ENCODE results near the gene B4GALT5. TPM values are rescaled to one million over a fixed set of nuclear protein-coding genes. Genes with fewer than 3 reads are reported as not detected.
"Not testable (repeated sequence)": the region's sequence is repeated elsewhere in the genome, so short reads cannot be mapped to it uniquely, and the experiment has no call there.

The B4GALT5 gene
- total RNA-seq, 1 donor from 2014 or later = 44.0 TPM

DNA sequence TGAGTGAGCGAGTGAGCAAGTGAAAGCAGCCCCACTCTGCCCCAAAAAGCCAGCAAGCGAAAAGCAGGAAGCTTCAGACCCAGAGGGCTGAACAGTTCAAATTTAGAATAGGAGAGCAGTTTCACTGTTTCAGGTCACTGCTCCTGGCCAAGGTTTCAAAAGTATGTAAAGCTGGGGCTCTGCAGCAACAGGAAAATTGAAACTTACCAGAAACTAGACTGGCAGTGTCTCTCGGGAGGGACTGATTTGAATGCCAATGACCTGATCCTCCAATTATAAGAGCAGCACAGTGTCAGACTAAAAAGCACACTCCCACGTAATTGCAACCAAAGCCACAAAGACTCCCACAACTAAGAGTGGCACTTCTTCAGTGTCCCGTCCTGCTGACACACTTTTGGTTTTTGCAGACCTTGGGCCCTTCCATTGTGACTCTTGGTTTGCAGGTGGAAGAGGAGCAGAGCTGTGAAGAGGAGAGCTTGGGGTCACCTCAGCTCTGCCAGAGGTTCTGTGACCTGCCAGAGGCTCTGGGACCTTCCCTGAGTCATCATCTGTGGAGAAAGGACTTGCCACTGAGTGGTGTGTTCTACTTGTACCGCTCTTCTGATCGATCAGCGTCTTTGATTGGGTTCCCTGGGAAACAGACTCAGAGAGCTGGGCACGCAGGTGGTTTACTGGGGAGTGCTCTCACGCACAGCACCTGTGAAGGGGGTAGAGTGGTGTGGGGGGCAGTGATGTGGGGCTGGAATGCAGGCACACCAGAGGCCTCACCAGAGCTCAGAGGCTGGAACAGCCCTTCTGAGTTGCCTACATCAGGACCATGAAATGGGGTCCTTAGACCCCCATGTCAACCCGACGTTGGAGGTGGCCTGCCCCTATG lies 93.1 kb downstream of the B4GALT5 start:
- no peak for ATAC-seq
- intact Hi-C loops (cut with DNase I) = no loop called here
- no peak for DNase-seq (ENCODE audit: missing footprints)

GRCh38 chr20:49619113-49620048 lies 94.3 kb downstream of the B4GALT5 start:
- ATAC-seq (no peak), DNase-seq (ENCODE audit: missing footprints) (no peak)
- intact Hi-C loops (cut with DNase I) = no loop called here

DNA sequence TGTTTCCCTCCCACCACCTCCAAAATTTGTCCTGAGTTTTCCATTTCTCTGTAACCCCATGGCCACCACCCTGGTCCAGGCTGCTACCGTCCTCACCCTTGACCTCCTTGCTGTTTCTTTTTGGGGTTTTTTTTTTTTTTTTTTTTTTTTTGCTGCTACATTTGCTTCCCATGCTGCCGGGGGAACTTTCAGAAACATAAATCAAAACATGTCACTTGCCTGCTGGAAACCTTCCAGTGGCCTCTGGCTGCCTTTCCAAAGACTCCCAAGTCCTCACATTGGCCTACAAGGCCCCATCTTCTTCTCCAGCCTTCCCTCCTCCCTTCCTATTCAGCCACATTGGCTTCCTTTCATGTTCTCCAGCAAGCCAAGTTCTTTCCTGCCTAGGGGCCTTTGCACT lies 95.4 kb downstream of the B4GALT5 start:
- ATAC-seq (no peak), DNase-seq (ENCODE audit: missing footprints) (no peak)
- intact Hi-C loops (cut with DNase I) = no loop called here

DNA sequence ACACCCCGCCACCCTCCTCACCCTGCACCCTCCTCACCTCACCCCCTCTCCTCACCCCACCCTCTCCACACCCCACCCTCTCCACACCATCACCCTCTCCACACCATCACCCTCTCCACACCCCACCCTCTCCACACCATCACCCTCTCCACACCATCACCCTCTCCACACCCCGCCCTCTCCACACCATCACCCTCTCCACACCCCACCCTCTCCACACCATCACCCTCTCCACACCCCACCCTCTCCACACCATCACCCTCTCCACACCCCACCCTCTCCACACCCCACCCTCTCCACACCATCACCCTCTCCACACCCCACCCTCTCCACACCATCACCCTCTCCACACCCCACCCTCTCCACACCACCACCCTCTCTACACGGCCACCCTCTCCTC lies 96.3 kb downstream of the B4GALT5 start:
- intact Hi-C loops (cut with DNase I); DNase-seq (ENCODE audit: missing footprints); ATAC-seq: not testable (repeated sequence)

DNA sequence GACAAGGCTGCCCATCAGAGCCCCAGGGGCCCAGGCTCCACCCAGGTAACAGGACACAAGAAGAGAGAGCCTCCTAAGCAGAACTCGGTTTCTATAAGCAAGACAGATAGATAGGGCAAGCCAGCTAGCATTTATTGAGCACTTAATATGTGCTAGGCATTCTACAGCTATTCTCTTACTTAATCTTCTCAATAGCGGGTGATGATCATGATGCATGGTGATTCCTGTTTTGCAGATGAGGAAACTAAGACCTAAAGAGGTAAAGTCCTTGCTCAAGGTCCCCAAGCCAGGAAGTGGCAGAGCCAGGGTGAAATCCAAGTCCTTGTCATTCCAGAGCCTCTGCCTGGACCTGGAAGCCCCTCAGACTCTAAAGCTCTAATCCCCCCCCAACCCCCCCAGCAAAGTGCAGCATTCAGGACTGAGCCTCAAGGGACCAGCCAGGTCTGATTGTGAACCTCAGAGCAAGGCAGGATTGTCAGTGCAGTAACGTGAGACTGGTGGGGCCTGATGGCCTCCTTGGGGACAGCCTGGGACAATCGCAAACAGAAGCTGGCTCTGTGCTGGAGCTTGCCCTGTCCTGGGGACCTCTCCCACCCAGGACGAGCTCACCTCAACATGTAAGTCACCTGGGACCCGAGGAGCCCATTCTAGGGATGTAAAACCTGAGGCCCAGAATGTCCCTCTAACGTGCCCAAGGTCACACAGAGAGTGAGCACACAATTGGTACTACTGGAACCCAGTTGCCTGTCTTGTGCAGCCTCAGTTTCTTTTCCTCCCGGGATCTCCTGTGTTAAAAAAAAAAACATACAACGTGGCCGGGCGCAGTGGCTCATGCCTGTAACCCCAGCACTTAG lies 97.3 kb downstream of the B4GALT5 start:
- intact Hi-C loops (cut with DNase I) = no loop called here
- no peak for ATAC-seq

GRCh38 chr20:49615401-49616153 lies 98.1 kb downstream of the B4GALT5 start:
- ATAC-seq (peak; percentile 87), DNase-seq (ENCODE audit: missing footprints) (no peak)
- intact Hi-C loops (cut with DNase I) = loop anchor here (1.0 kb wide), 2 partner anchors 20 to 198 kb away; no protein-coding TSS in a partner anchor

More for the DNA sequence above, 97.3 kb downstream of the B4GALT5 start:
- DNase-seq (ENCODE audit: missing footprints) = no peak

DNA sequence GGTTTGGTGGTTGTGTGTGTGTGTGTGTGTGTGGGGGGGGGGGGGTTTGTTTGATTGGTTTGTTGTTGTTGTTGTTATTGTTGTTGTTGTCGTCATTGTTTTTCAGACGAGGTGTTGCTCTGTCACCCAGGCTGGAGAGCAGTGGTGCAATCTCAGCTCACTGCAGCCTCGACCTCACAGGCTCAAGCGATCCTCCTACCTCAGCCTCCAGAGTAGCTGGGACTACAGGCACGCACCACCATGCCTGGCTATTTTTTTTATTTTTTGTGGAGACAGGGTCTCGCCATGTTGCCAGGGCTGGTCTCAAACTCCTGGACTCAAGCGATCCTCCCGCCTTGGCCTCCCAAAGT lies 98.7 kb downstream of the B4GALT5 start:
- not testable (repeated sequence) for DNase-seq (ENCODE audit: missing footprints); ATAC-seq
- intact Hi-C loops (cut with DNase I) = loop anchor here (1.0 kb wide), 2 partner anchors 20 to 198 kb away; no protein-coding TSS in a partner anchor

- intact Hi-C loops (cut with DNase I) = loop anchor here (1.0 to 5.0 kb wide), 5 partner anchors 21 to 303 kb away; partner anchors contain the start of genes B4GALT5 and SPATA2
- DNase-seq (ENCODE audit: missing footprints) (peak; percentile 15), ATAC-seq (no peak)
These were observed 99.2 kb downstream of the B4GALT5 start for GRCh38 chr20:49614338-49615050.

DNA sequence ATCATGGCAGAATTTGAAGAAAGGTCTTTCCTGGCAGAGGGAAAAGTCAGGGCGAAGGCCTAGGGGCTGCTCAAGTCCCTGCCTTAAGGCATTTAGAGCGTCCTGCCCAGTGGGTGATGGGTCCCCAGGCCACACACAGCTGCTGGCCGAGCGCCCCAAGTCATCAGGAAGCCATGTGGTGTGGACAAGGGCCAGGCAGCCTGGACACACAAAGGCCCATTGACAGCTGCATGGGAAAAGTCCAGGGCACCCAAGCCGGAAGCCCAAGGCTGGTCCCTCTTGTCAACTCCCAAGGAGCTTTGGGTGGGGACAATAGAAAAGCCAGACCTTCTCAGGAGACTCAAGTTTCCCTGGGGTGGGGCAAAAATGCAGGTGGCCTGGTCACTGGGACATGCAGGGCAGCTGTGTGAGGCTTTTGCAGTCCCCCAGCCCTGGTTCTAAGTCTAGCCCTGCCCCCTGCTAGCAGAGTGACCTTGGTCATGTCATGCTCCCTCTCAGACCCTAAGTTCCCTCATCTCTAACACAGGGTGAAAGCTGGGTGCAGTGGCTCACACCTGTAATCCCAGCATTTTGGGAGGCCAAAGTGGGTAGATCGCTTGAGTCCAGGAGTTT lies 101.4 kb downstream of the B4GALT5 start:
- intact Hi-C loops (cut with DNase I) = loop anchor here (2.0 to 5.0 kb wide), 4 partner anchors 100 to 305 kb away; partner anchors contain the start of genes B4GALT5 and SPATA2
- ATAC-seq (peak; percentile 28), DNase-seq (ENCODE audit: missing footprints) (peak; percentile 80)

DNA sequence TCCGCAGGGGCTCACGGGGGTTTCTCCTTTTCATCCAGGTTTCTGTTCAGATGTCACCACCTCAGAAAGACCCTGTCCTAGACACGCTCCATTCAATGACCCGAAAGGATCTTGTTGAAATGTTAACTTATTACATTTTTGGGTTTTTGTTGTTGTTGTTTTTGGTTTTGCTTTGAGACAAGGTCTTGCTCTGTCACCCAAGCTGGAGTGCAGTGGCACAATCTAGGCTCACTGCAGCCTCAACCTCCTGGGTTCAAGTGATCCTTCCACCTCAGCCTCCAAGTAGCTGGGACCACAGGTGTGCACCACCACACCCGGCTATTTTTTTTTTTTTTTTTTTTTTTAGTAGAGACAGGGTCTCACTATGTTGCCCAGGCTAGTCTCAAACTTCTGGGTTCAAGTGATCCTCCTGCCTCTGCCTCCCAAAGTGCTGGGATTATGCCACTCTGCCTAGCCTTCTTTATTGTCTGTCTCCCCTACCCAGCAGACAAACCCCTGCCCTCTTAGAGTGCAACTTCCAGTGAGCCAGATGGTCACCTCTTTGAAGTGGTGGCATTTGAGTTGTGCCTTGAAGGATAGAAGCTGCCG lies 102.0 kb downstream of the B4GALT5 start:
- DNase-seq (ENCODE audit: missing footprints); ATAC-seq: not testable (repeated sequence)
- intact Hi-C loops (cut with DNase I) = loop anchor here (1.0 to 5.0 kb wide), 5 partner anchors 101 to 306 kb away; partner anchors contain the start of genes B4GALT5 and SPATA2

- intact Hi-C loops (cut with DNase I) = loop anchor here (1.0 to 5.0 kb wide), 4 partner anchors 101 to 306 kb away; partner anchors contain the start of genes B4GALT5 and SPATA2
- peak; percentile 69 for ATAC-seq
These were observed 102.8 kb downstream of the B4GALT5 start for GRCh38 chr20:49610691-49611538.

GRCh38 chr20:49608752-49609670 lies 104.7 kb downstream of the B4GALT5 start:
- intact Hi-C loops (cut with DNase I) = loop anchor here (1.0 to 5.0 kb wide), 2 partner anchors 68 to 277 kb away; no protein-coding TSS in a partner anchor
- ATAC-seq (peak; percentile 35), DNase-seq (ENCODE audit: missing footprints) (peak; percentile 81)

More at GRCh38 chr20:49610691-49611538, 102.8 kb downstream of the B4GALT5 start:
- DNase-seq (ENCODE audit: missing footprints) = peak; percentile 91

- intact Hi-C loops (cut with DNase I) = loop anchor here (5.0 kb wide), 1 partner anchor 275 kb away; no protein-coding TSS in a partner anchor
- DNase-seq (ENCODE audit: missing footprints) (no peak), ATAC-seq (no peak)
These were observed 106.1 kb downstream of the B4GALT5 start for GRCh38 chr20:49607568-49607967.

- peak; percentile 72 for ATAC-seq
These were observed 110.5 kb downstream of the B4GALT5 start for GRCh38 chr20:49603209-49603627.

More at GRCh38 chr20:49603209-49603627, 110.5 kb downstream of the B4GALT5 start:
- DNase-seq (ENCODE audit: missing footprints) = no peak
- intact Hi-C loops (cut with DNase I) = no loop called here
